ENCODE results near the gene SYNGR2.

Gene SYNGR2

GRCh38 chr17:78200451-78200850 is 32.1 kb downstream of the SYNGR2 start:
- Histone ChIP-seq H3K27ac (replicated peaks) (no peak overlapping the region), H3K4me3 (replicated peaks; ENCODE audit: insufficient read depth, low read length) (no peak overlapping the region), H3K27me3 (ENCODE audit: insufficient read depth, poor library complexity, severe bottlenecking) (no peaks in the 10 kb centered on the region)
- no peak for DNase-seq (ENCODE audit: low read depth in 1 of 2, low spot score in 1 of 2)
- TF ChIP-seq POLR2AphosphoS5 (IDR thresholded peaks at IDR 0.05; ENCODE audit: low read depth) (no peak), GABPA (IDR thresholded peaks at IDR 0.05; ENCODE audit: low read depth) (no peak), REST (IDR thresholded peaks at IDR 0.05; ENCODE audit: insufficient replicate concordance, low read depth) (no peak), CTCF (IDR thresholded peaks at IDR 0.05; ENCODE audit: insufficient read depth, low read length) (no peak), SPI1 (IDR thresholded peaks at IDR 0.05; ENCODE audit: borderline replicate concordance, low read depth) (no peak)

- TF ChIP-seq REST (IDR thresholded peaks at IDR 0.05; ENCODE audit: insufficient replicate concordance, low read depth), result no peak
- no peak for TF ChIP-seq GABPA (IDR thresholded peaks at IDR 0.05; ENCODE audit: low read depth)
- TF ChIP-seq CTCF (IDR thresholded peaks at IDR 0.05; ENCODE audit: insufficient read depth, low read length), result no peak
- DNase-seq (ENCODE audit: low read depth in 1 of 2, low spot score in 1 of 2), result no peak
- H3K4me3 ChIP-seq (replicated peaks; ENCODE audit: insufficient read depth, low read length), result no peak overlapping the region
- H3K27me3 ChIP-seq (ENCODE audit: insufficient read depth, poor library complexity, severe bottlenecking), result no peaks in the 10 kb centered on the region
- no peak overlapping the region for H3K27ac ChIP-seq (replicated peaks)
Observed at GRCh38 chr17:78202666-78203065, 34.3 kb downstream of the SYNGR2 start.

- Histone ChIP-seq H3K4me3 (replicated peaks; ENCODE audit: insufficient read depth, low read length) (no peak overlapping the region), H3K27me3 (ENCODE audit: insufficient read depth, poor library complexity, severe bottlenecking) (no peaks in the 10 kb centered on the region), H3K27ac (replicated peaks) (no peak overlapping the region)
- no peak for TF ChIP-seq POLR2AphosphoS5 (IDR thresholded peaks at IDR 0.05; ENCODE audit: low read depth)
- no peak for TF ChIP-seq CTCF (IDR thresholded peaks at IDR 0.05; ENCODE audit: insufficient read depth, low read length)
- no peak for TF ChIP-seq REST (IDR thresholded peaks at IDR 0.05; ENCODE audit: insufficient replicate concordance, low read depth)
- TF ChIP-seq GABPA (IDR thresholded peaks at IDR 0.05; ENCODE audit: low read depth), result no peak
- no peak for TF ChIP-seq SPI1 (IDR thresholded peaks at IDR 0.05; ENCODE audit: borderline replicate concordance, low read depth)
- no peak for DNase-seq (ENCODE audit: low read depth in 1 of 2, low spot score in 1 of 2)
Observed at GRCh38 chr17:78204387-78205123, 36.2 kb downstream of the SYNGR2 start.
